H9 (cell line): Measurements from ENCODE around the gene NUDT16L1. TPM values are rescaled to one million over a fixed set of nuclear protein-coding genes. Genes with fewer than 3 reads are reported as not detected.

ENCODE experiments used
- DNase-seq: peaks from one replicate; pipeline ENCODE4 v3.0.0-alpha.2; 2017
- H2AFZ ChIP-seq: one replicate; pipeline ENCODE4 v1.6.1; 2013; ENCODE audit warnings: mild to moderate bottlenecking, low read length, control low read depth, moderate library complexity
- H2AK5ac ChIP-seq: 2 replicates; pipeline ENCODE4 v1.6.1; 2013; ENCODE audit warnings: low read length, control low read depth, mixed read lengths; ENCODE audit not compliant: insufficient read length
- H2BK120ac ChIP-seq: one replicate; pipeline ENCODE4 v1.6.1; 2013; ENCODE audit warnings: low read depth, mild to moderate bottlenecking, low read length, control low read depth, inconsistent platforms; ENCODE audit not compliant: poor library complexity, severe bottlenecking
- H2BK12ac ChIP-seq: 2 replicates; pipeline ENCODE4 v1.6.1; 2013; ENCODE audit warnings: low read length, control low read depth, mixed read lengths, low read depth; ENCODE audit not compliant: insufficient read length
- H2BK15ac ChIP-seq: 2 replicates; pipeline ENCODE4 v1.6.1; 2013; ENCODE audit warnings: low read depth, low read length, control low read depth
- H2BK20ac ChIP-seq: one replicate; pipeline ENCODE4 v1.6.1; 2013; ENCODE audit warnings: low read depth, mild to moderate bottlenecking, low read length, control low read depth, inconsistent platforms; ENCODE audit not compliant: poor library complexity, severe bottlenecking
- H2BK5ac ChIP-seq: 2 replicates; pipeline ENCODE4 v1.6.1; 2013; ENCODE audit warnings: low read length, control low read depth, mixed read lengths; ENCODE audit not compliant: insufficient read length
- H3K14ac ChIP-seq: 2 replicates; pipeline ENCODE4 v1.6.1; 2013; ENCODE audit warnings: low read length, control low read depth; ENCODE audit not compliant: insufficient read depth
- H3K18ac ChIP-seq: 2 replicates; pipeline ENCODE4 v1.6.1; 2013; ENCODE audit warnings: low read depth, mild to moderate bottlenecking, mixed read lengths, low read length, control low read depth; ENCODE audit not compliant: insufficient read length
- H3K23ac ChIP-seq: 2 replicates; pipeline ENCODE4 v1.6.1; 2013; ENCODE audit warnings: low read length, control low read depth, mixed read lengths, low read depth; ENCODE audit not compliant: insufficient read length
- H3K23me2 ChIP-seq: 2 replicates; pipeline ENCODE4 v1.6.1; 2013; ENCODE audit warnings: low read depth, mild to moderate bottlenecking, mixed read lengths, low read length, control low read depth; ENCODE audit not compliant: insufficient read length, poor library complexity, severe bottlenecking
- H3K27ac ChIP-seq: 2 replicates; pipeline ENCODE4 v1.5.1; 2013; ENCODE audit warnings: low read length, control low read depth, mixed read lengths, low read depth; ENCODE audit not compliant: insufficient read length
- H3K27me3 ChIP-seq: 2 replicates; pipeline ENCODE4 v1.6.1; 2013; ENCODE audit warnings: low read length, control low read depth, inconsistent platforms; ENCODE audit not compliant: insufficient read depth
- H3K4ac ChIP-seq: 2 replicates; pipeline ENCODE4 v1.6.1; 2013; ENCODE audit warnings: low read depth, mild to moderate bottlenecking, control low read depth, inconsistent platforms, low read length, moderate library complexity
- H3K4me1 ChIP-seq: 2 replicates; pipeline ENCODE4 v1.6.1; 2013; ENCODE audit warnings: low read length, control low read depth, inconsistent platforms; ENCODE audit not compliant: insufficient read depth
- H3K4me2 ChIP-seq: 2 replicates; pipeline ENCODE4 v1.6.1; 2013; ENCODE audit warnings: low read length, control low read depth, mixed read lengths; ENCODE audit not compliant: insufficient read length, insufficient read depth
- H3K56ac ChIP-seq: 2 replicates; pipeline ENCODE4 v1.6.1; 2013; ENCODE audit warnings: low read depth, mild to moderate bottlenecking, mixed read lengths, low read length, control low read depth; ENCODE audit not compliant: insufficient read length
- H3K79me1 ChIP-seq: 2 replicates; pipeline ENCODE4 v1.6.1; 2013; ENCODE audit warnings: low read depth, mild to moderate bottlenecking, moderate library complexity, low read length, control low read depth, inconsistent platforms; ENCODE audit not compliant: insufficient read depth, poor library complexity, severe bottlenecking
- H3K79me2 ChIP-seq: 2 replicates; pipeline ENCODE4 v1.6.1; 2013; ENCODE audit warnings: low read length, control low read depth, inconsistent platforms; ENCODE audit not compliant: insufficient read depth
- H3K9ac ChIP-seq: 2 replicates; pipeline ENCODE4 v1.6.1; 2013; ENCODE audit warnings: low read length, control low read depth, mixed read lengths; ENCODE audit not compliant: insufficient read length; ENCODE audit errors: extremely low read depth
- H3K9me3 ChIP-seq: one replicate; pipeline ENCODE4 v1.6.1; 2013; ENCODE audit warnings: low read depth, low read length, inconsistent platforms; ENCODE audit not compliant: control insufficient read depth
- H3T11ph ChIP-seq: one replicate; pipeline ENCODE4 v1.6.1; 2013; ENCODE audit warnings: mild to moderate bottlenecking, low read length, control low read depth, inconsistent platforms
- H4K20me1 ChIP-seq: one replicate; pipeline ENCODE4 v1.6.1; 2013; ENCODE audit not compliant: control insufficient read depth, insufficient read length, insufficient read depth
- H4K5ac ChIP-seq: 2 replicates; pipeline ENCODE4 v1.6.1; 2013; ENCODE audit warnings: low read depth, mild to moderate bottlenecking, mixed read lengths, low read length, control low read depth; ENCODE audit not compliant: insufficient read length
- H4K8ac ChIP-seq: replicated peaks from 2 replicates; pipeline ENCODE4 v1.6.1; 2013; ENCODE audit warnings: low read length, control low read depth, mixed read lengths, low read depth; ENCODE audit not compliant: insufficient read length
- H4K91ac ChIP-seq: 2 replicates; pipeline ENCODE4 v1.6.1; 2013; ENCODE audit warnings: low read depth, mild to moderate bottlenecking, moderate library complexity, mixed read lengths, low read length, control low read depth; ENCODE audit not compliant: insufficient read length
- H3K27ac Mint-ChIP-seq, 3 experiments: 2 replicates in 2 of 3; 3 replicates in 1 of 3; pipeline ENCODE4 v1.8.0; 2020 to 2021; ENCODE audit warnings: mixed read lengths in 3 of 3, mild to moderate bottlenecking in 1 of 3, moderate library complexity in 1 of 3
- H3K27me3 Mint-ChIP-seq: 2 replicates; pipeline ENCODE4 v1.8.0; 2021; ENCODE audit warnings: low read depth, mild to moderate bottlenecking, moderate library complexity, mixed read lengths
- H3K36me3 Mint-ChIP-seq, 3 experiments: 2 replicates in 2 of 3; 3 replicates in 1 of 3; pipeline ENCODE4 v1.8.0; 2020 to 2021; ENCODE audit warnings: low read depth in 3 of 3, mixed read lengths in 3 of 3; ENCODE audit not compliant: insufficient read depth in 1 of 3
- H3K4me1 Mint-ChIP-seq, 2 experiments: 2 replicates each; pipeline ENCODE4 v1.8.0; 2020; ENCODE audit warnings: mixed read lengths in 2 of 2
- H3K4me3 Mint-ChIP-seq, 2 experiments: 2 replicates in 1 of 2; 3 replicates in 1 of 2; pipeline ENCODE4 v1.8.0; 2020 to 2021; ENCODE audit warnings: mild to moderate bottlenecking in 2 of 2, mixed read lengths in 2 of 2, moderate library complexity in 1 of 2
- H3K9me3 Mint-ChIP-seq, 2 experiments: 2 replicates in 1 of 2; 3 replicates in 1 of 2; pipeline ENCODE4 v1.8.0; 2020; ENCODE audit warnings: mild to moderate bottlenecking in 2 of 2, mixed read lengths in 2 of 2, moderate library complexity in 1 of 2
- WGBS: extraction: QIAGEN DNeasy Blood & Tissue Kit; methylation state at CpG from one replicate; pipeline ENCODE4 v1.1.7; 2013; ENCODE audit warnings: missing lambda C conversion rate, low lambda C conversion rate, mixed read lengths; ENCODE audit not compliant: insufficient read length; ENCODE audit errors: extremely low coverage; 5-methylcytosine and 5-hydroxymethylcytosine counted together
- total RNA-seq: library from RNA; stranded (reverse); gene quantifications from 2 replicates; pipeline ENCODE4 v1.2.1, GENCODE V29; 2021
- TF ChIP-seq, protein P1 (sequence below): fragments of 200-600 bp; sonication (generic); conservative IDR thresholded peaks from 3 replicates; pipeline ENCODE4 v1.8.0; 2021; ENCODE audit warnings: antibody characterized with exemption, mild to moderate bottlenecking

Gene NUDT16L1
- total RNA-seq, 1 experiment from 2014 or later: 49.4 TPM

DNA sequence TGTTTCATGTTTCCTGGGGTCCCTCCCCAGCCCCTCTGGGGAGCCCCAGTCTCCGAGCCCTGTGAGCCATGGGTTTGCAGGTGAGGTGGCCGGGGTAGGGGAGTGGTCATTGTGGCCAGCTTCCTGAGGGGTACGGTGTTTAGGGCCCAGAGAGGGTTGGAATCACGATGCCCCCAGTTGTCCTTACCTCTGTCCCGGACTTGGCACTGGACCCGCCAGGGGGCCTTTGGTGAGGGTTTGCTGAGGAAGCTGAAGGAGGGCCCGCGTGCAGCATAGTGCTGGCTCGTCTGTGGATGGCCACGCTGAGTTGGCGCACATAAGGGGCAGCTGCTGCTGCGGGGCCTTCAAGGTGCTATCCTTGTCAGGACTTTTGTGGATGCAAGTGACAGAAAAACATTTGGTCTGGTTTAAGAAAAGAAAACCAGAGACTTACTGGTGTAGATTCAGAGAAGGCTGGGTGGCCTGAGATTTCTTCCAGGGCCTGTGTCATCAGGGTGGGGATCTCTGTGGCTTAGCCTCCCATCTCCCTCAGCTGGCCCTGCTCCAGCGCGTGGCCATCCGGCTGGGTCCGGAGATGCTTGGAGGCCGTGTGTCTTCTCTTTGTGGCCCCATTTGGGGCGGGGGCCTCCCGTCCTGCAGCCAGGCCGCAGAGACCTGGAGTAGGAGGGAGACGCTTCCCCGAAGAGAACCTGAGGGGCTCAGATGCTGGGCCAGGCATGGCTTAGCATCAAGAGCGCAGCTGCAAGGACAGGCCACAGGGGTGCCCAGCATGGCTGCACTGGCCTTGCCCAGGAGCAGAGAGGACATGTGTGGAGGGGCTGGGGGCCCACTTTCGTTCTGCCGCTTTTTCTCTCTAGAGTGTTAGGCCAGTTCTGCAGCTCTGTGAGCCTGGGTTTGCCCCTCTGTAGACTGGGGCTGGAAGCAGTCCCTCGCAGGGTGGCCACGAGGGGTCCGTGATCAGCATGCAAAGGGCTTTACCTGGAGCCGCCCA is 33.7 kb upstream of the NUDT16L1 start:
- Histone ChIP-seq H3K9me3 (no peaks in the 10 kb centered on the region), H2BK20ac (no peak overlapping the region), H2BK15ac (no peak overlapping the region), H2BK5ac (no peak overlapping the region), H4K5ac (no peak overlapping the region), H3K18ac (no peak overlapping the region), H3K79me2 (no peaks in the 10 kb centered on the region), H3K56ac (no peak overlapping the region), H4K8ac (no peak overlapping the region), H3T11ph (no peak overlapping the region), H3K23me2 (no peaks in the 10 kb centered on the region), H3K27me3 (no peaks in the 10 kb centered on the region), H2AFZ (no peak overlapping the region), H4K91ac (no peak overlapping the region), H3K79me1 (no peaks in the 10 kb centered on the region), H2BK120ac (no peak overlapping the region), H2AK5ac (no peak overlapping the region), H4K20me1 (no peaks in the 10 kb centered on the region), H3K4ac (no peak overlapping the region), H3K14ac (no peak overlapping the region), H3K23ac (no peak overlapping the region), H2BK12ac (no peak overlapping the region), H3K9ac (no peak overlapping the region), H3K4me2 (no peak overlapping the region), H3K27ac (no peak overlapping the region), H3K4me1 (no peaks in the 10 kb centered on the region)
- Mint-ChIP-seq H3K4me1 (peaks cover 0 to 7% of the 10 kb centered on the region in 2 experiments; a peak in 2 of 4 replicates), H3K4me3 (no peak overlapping the region), H3K27ac (peak overlapping the region in 2 of 3 experiments; percentile 66 to 81; a peak in 3 of 7 replicates), H3K36me3 (peaks cover 11 to 52% (median 31%) of the 10 kb centered on the region in 3 experiments; a peak in 6 of 7 replicates), H3K9me3 (no peaks in the 10 kb centered on the region), H3K27me3 (no peaks in the 10 kb centered on the region; the same call in 1 of the 2 replicates)
- TF ChIP-seq, protein P1, sequence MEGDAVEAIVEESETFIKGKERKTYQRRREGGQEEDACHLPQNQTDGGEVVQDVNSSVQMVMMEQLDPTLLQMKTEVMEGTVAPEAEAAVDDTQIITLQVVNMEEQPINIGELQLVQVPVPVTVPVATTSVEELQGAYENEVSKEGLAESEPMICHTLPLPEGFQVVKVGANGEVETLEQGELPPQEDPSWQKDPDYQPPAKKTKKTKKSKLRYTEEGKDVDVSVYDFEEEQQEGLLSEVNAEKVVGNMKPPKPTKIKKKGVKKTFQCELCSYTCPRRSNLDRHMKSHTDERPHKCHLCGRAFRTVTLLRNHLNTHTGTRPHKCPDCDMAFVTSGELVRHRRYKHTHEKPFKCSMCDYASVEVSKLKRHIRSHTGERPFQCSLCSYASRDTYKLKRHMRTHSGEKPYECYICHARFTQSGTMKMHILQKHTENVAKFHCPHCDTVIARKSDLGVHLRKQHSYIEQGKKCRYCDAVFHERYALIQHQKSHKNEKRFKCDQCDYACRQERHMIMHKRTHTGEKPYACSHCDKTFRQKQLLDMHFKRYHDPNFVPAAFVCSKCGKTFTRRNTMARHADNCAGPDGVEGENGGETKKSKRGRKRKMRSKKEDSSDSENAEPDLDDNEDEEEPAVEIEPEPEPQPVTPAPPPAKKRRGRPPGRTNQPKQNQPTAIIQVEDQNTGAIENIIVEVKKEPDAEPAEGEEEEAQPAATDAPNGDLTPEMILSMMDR: no peak
- WGBS: no CpG with 5 or more reads among the region's 29 CpGs
- DNase-seq: no peak
